Activated CD4-positive, alpha-beta T cell treated with anti-CD3 and anti-CD28 coated beads, Interleukin-2, amount 50 U/mL, for 24 hours (primary cell): ENCODE results near the gene PSME2.

Source experiments
- DNase-seq, 2 donors: peaks; one replicate each; pipeline ENCODE4 v3.0.0-alpha.2; 2020; ENCODE audit warnings: low read depth in 1 of 2, low spot score in 1 of 2

PSME2 gene

GRCh38 chr14:24146453-24146977, at the start of gene PSME2:
Gene PSME2, minus strand, starts transcription at chr14:24146610. Its CDS starts 29 bp downstream, at chr14:24146581.
- DNase-seq, result peak; percentile 77 to 82

DNA sequence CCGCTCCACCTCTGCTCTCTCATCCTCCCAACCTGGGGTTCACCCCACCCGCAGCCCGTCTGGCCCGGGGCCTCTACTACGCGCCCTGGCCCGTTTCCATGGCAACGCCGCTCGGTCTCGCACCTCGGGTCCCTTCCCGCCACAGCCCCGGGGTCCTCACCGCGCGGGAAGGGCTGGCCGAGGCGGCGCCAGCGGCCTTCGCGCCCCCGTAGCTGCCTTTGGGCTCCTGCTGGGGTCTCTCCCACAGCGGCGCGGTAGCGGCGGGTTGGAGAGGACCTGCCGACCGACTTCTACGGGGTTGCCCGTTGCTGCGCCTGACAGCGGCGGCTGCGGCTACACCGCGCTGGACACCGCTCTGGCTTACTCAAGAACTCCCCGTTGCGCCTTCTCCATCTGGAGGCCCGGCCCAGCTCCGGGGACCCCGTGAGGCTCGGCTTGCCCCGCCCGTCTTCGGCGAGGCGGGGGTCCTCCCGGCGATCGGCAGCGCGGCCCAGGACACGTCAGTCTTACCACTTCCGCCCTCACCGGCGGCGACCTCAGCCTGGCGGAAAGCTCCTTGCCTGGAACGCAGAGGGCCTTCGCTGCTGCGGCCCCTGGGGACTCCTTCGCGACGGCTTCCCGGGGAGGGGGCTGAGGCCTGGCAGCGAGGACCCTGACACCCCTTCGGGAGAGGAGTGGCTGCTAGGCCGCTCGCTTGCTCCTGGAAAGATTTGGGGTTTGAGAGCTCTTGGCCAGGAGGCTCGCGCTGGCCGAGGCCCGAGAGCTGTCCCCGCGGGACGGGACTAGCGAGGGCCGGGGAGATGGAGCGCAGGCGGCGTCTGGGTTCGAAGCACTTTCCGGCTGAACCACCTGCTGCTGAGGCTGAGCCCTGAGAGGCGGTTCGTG, 49.0 kb upstream of the PSME2 start, which contains the start of gene TM9SF1:
TM9SF1 (minus strand) TSS at position 256 of the 885 bp plus-strand sequence. CDS start 422 bp downstream, outside the sequence.
- peak; percentile 82 to 83 for DNase-seq

DNA sequence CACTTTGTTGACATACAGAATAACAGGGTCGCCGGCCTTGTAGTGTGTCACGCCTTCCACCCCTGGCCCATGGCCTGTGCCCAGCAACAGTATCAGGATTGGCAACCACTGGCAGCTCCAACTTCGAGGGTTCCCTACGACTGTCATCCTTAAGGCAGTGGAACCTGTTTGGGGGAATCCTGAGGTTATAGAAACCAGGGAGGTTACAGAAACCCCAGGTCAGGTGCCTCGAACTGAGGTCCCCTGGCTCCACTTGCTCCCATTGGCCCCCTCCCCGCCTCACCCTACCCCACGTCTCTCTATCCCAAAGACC, 48.4 kb upstream of the PSME2 start:
- DNase-seq, result no peak

- no peak for DNase-seq
Measured at GRCh38 chr14:24194186-24194872, 47.9 kb upstream of the PSME2 start.

- DNase-seq, result no peak
Measured at GRCh38 chr14:24192933-24193332, 46.5 kb upstream of the PSME2 start.

DNA sequence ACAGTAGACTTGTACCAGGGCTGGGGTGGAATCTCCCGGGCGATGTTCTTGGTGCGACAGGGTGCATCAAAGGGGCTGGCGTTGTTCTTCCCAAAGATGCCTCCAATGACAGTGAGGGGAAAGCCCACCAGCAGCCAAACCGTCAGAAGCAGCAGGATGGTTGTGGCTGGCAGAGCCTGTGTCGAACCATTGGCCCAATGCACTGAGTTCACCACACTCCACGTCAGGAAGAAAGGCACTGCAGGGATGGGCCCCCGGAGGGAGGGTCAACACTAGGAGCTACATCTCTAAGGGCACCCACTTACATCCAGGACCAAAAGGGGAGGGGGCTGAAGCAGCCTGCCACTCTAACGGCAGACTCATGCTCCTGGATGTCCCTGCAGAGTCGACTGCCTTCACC, 44.0 kb upstream of the PSME2 start:
- no peak for DNase-seq

DNA sequence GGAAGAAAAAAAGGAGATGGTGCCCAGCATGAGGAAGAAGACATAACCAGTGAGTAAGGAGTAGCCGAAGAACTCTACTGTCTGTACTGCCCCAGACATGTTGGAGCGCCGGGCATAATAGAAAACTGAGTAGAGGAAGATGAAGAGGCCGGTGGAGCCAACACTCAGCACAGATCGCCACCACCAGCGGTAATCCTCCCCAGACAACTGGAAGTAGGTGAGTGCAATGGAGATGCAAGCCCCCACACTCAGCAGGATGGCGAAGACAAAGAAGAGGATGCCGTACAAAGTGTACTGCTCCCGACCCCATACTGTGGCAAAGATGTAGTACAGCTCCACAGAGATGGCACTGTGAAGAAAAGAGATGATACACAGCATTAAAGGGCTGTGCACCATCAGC, 43.0 kb upstream of the PSME2 start:
- no peak for DNase-seq

DNA sequence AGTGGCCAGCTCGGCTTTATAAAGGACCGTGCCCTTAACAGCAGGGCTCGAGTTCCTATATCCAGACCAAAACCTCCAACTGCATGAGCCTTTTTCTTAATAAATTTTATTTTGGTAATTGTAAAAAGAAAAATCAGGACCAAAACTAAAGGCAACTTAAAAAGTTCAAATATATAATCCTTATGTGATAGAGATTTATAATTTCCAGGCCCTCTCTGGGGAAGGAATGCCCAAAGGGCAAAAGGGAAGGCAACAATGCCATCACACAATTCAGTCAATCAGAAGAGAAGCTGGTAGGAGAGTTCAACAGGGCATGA, 42.6 kb upstream of the PSME2 start:
- no peak for DNase-seq

DNA sequence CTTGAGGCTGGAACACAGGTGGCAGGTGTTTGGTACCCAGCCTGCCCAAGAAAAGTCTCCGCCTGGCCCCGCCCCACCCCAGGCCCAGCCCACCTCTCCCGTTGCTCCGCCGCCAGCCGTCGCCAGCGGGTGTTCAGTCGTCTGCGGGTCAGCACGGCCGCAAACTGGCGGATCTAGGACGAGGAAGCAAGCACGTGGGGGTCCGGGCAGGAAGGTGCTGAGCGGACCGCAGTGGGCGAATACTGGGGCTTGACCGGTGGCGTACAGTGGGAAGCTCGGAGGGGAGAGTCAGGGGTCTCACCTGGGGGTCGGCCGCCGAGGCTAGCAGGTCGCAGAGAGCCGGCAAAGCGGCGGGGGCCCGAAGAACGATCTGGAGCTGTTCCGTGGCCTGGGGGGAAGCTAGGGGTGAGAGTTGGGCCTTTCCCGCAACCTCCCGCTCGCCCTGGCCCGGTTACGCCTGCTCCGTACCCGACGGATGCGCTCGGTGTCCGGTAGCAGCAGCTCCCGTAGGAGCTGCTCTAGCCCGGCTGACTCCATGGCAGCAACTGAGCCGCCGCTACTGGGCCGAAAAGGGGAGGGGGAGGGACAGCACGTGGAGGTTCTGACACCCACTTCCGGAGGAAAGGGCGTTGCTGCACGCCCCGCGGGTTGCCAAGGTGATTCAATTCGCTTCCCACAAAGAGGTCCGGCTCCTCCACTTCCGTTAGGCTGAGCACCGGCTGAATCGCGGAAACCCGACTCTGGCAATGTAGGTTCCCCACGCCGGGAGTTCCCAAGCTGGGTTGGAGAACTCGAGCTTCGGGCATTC, 42.0 kb upstream of the PSME2 start, which contains the start of gene IPO4:
IPO4 (minus strand) TSS at position 566 of the 808 bp plus-strand sequence; CDS start at position 537, 29 bp downstream.
- DNase-seq, result peak; percentile 80 to 96

DNA sequence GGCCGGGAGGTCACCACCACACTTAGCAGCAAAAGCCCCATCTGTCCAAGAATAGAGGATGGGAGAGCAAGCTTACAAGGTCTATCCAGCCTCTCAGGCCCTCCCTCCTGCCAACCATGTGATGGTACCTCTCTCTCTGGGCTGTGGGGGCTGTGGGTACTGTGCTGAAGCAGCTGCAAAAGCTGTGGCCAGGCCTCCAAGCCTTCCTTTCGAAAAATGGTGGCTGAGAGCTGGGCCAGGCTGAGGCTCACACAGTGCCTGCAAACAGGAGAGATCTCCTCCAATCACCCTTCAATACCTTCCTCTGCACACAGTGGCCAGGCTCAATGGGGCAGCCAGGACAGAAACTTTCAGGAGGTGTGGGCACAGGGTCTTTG, 41.1 kb upstream of the PSME2 start:
- no peak for DNase-seq

- DNase-seq, result no peak
Measured at GRCh38 chr14:24186831-24187538, 40.6 kb upstream of the PSME2 start.

GRCh38 chr14:24185741-24186140, 39.3 kb upstream of the PSME2 start:
- no peak for DNase-seq

- DNase-seq, result no peak
Measured at GRCh38 chr14:24185026-24185425, 38.6 kb upstream of the PSME2 start.

DNA sequence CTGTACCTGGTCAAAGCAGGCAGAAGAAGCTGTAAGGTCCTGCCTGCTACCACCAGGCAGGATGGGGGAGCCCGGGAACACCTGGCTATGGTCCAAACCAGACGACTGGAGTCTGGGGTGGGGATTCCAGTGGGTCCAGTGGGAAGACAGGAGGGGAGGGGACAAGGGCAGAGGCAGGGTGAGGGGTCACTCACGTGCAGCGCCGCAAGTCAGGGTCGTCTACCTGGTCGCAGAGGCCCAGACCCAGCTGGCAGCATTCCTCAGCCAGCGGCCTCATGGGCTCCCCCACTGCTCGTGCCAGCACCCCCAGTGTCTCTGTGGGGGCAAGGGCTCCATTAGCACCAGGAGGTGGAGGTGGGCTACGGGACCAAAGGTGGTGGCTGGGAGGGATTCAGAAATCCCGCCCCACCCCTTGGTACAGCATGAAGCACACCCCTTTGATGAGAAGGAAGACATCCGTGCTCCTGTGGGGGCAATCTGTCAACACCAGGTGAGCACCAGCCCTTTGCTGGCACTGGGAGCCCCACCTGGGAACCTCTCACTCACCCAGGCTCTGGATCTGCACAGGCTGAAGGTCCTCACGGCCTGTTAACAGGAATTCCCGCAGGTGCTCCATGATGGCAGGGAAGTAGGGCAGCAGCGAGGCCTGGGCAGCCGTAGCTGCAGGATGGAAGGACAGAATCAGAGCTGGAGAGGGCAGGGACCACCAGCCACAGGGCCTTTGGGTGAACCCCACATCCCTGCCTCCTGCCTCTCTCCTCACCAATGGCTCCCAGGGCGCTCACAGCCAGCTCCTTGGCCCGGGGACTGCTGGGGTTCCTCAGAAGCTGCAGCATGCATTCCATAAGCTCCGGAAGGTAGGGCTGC, 37.9 kb upstream of the PSME2 start:
- no peak for DNase-seq

GRCh38 chr14:24183014-24183481, 36.6 kb upstream of the PSME2 start:
- no peak for DNase-seq

DNA sequence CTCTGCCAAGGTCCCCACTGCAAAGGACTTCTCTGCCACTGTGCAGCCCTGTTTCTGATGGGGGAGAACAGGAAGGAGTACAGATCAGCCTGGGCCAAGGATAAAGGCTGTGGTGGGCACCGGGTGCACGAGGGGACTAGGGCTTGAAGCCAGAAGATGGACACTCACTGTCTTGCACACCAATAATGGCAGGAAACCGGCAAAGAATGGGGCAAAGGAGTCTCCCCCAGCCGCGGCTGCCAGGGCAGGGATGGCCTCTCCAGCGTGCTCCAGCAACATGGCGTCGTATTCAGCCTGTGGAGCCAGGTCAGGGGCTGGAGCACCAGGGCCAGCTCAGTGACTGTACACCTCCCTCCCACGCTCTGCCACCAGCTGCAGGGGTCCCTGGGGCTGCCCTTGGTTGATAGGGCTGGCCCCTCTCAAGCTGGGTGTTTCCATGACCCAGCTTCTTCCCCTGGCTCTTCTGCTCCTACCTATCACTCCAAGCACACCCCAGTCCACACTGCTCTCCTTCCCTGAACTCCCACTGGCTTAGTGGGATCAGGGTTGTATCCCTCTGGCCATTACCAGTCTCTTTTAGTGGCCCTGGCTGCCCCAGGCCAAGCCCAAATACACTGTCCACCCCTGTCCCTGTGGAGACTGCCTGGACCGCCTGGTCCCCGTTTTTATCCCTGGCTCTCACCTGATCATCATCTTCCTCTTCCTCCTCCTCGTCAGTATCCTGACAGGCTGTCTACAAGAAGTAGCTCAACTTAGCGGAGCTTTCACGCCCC, 35.9 kb upstream of the PSME2 start:
- DNase-seq, result no peak

GRCh38 chr14:24181371-24182077, 35.1 kb upstream of the PSME2 start:
- DNase-seq, result no peak
